RWPE2 (cell line): Measurements from ENCODE around the gene AOPEP.

ENCODE experiments used
- ATAC-seq: fragments of 200-7000 bp; cut with Tn5 transposase; 3 replicates; pipeline ENCODE4 v1.9.1; 2021; ENCODE audit warnings: low read depth
- DNase-seq: peaks from one replicate; pipeline ENCODE4 v3.0.0-alpha.2; 2020; ENCODE audit warnings: low spot score
- H3K27ac ChIP-seq: fragments of 450-650 bp; 2 replicates; pipeline ENCODE4 v1.5.1; 2017; ENCODE audit warnings: mild to moderate bottlenecking; ENCODE audit not compliant: poor library complexity, severe bottlenecking
- H3K27me3 ChIP-seq: fragments of 250-450 bp; sonication (Bioruptor Pico); 2 replicates; pipeline ENCODE4 v1.5.1; 2021; ENCODE audit warnings: mild to moderate bottlenecking, moderate library complexity; ENCODE audit not compliant: insufficient read depth, poor library complexity, severe bottlenecking
- H3K36me3 ChIP-seq: fragments of 250-450 bp; sonication (Bioruptor Pico); 2 replicates; pipeline ENCODE4 v1.5.1; 2020; ENCODE audit warnings: low read depth, mild to moderate bottlenecking, moderate library complexity
- H3K4me1 ChIP-seq: fragments of 250-450 bp; sonication (Bioruptor Pico); 2 replicates; pipeline ENCODE4 v1.5.1; 2021; ENCODE audit warnings: mild to moderate bottlenecking, moderate library complexity; ENCODE audit not compliant: insufficient read depth, poor library complexity, severe bottlenecking
- H3K4me3 ChIP-seq: fragments of 250-450 bp; sonication (Bioruptor Pico); 2 replicates; pipeline ENCODE4 v1.5.1; 2021; ENCODE audit warnings: mild to moderate bottlenecking, moderate library complexity; ENCODE audit not compliant: severe bottlenecking
- H3K9me3 ChIP-seq: fragments of 250-450 bp; sonication (Bioruptor Pico); 2 replicates; pipeline ENCODE4 v1.5.1; 2021; ENCODE audit warnings: mild to moderate bottlenecking, moderate library complexity; ENCODE audit not compliant: severe bottlenecking
- TF ChIP-seq, protein P1 (sequence below): fragments of 450-650 bp; IDR thresholded peaks from one replicate; pipeline ENCODE4 v1.5.1; 2017; ENCODE audit warnings: mild to moderate bottlenecking, moderate library complexity; ENCODE audit not compliant: poor library complexity, severe bottlenecking

AOPEP gene

GRCh38 chr9:94799578-94800264, 73.2 kb downstream of the AOPEP start:
- peak overlapping the region; percentile 29 for H3K27ac ChIP-seq
- H3K9me3 ChIP-seq, result no peaks in the 10 kb centered on the region
- H3K4me3 ChIP-seq, result no peak overlapping the region
- TF ChIP-seq, protein P1, sequence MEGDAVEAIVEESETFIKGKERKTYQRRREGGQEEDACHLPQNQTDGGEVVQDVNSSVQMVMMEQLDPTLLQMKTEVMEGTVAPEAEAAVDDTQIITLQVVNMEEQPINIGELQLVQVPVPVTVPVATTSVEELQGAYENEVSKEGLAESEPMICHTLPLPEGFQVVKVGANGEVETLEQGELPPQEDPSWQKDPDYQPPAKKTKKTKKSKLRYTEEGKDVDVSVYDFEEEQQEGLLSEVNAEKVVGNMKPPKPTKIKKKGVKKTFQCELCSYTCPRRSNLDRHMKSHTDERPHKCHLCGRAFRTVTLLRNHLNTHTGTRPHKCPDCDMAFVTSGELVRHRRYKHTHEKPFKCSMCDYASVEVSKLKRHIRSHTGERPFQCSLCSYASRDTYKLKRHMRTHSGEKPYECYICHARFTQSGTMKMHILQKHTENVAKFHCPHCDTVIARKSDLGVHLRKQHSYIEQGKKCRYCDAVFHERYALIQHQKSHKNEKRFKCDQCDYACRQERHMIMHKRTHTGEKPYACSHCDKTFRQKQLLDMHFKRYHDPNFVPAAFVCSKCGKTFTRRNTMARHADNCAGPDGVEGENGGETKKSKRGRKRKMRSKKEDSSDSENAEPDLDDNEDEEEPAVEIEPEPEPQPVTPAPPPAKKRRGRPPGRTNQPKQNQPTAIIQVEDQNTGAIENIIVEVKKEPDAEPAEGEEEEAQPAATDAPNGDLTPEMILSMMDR, result no peak
- peak; percentile 69; the same call in 2 of the 3 replicates for ATAC-seq
- H3K4me1 ChIP-seq, result peaks cover 41% of the 10 kb centered on the region
- H3K27me3 ChIP-seq, result no peaks in the 10 kb centered on the region
- DNase-seq, result no peak
- H3K36me3 ChIP-seq, result no peaks in the 10 kb centered on the region; the same call in none of the 2 replicates

DNA sequence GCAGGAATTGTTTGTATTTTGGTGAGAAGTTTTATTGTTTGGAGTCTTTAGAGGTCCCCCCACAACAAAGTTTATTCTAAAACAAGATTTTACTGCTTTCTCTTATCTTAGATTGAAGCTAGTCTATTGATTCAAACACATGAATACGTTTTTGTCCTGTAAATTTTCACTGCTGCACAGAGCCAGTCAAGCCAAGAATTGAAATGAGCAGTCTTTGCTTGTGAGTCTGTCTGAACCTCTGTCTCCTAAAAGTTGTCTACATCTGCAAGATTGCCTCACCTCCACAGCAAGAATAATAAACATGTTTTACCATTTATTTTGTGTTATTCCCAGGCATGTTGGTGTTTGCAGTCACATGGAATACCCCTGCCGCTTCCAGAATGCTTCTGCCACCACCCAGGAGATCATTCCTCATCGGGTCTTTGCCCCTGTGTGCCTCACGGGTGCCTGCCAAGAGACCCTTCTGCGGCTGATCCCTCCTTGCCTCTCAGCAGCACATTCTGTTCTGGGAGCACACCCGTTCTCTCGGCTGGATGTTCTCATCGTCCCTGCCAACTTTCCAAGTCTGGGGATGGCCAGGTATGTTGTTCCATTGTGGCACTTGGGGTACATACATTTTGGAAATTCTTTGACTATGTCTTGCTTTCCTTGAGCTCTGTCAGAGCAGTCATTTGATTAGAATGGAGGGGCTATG, 74.1 kb downstream of the AOPEP start:
- Histone ChIP-seq H3K27me3 (no peaks in the 10 kb centered on the region), H3K9me3 (no peaks in the 10 kb centered on the region), H3K4me3 (no peak overlapping the region), H3K4me1 (peaks cover 47% of the 10 kb centered on the region), H3K36me3 (no peaks in the 10 kb centered on the region; the same call in none of the 2 replicates), H3K27ac (peak overlapping the region; percentile 29)
- TF ChIP-seq, protein P1, result no peak
- no peak for ATAC-seq
- no peak for DNase-seq

GRCh38 chr9:94801234-94801633, 74.7 kb downstream of the AOPEP start:
- TF ChIP-seq, protein P1, result no peak
- H3K4me3 ChIP-seq, result no peak overlapping the region
- H3K36me3 ChIP-seq, result no peaks in the 10 kb centered on the region; the same call in none of the 2 replicates
- peak overlapping the region; percentile 27 for H3K27ac ChIP-seq
- no peaks in the 10 kb centered on the region for H3K27me3 ChIP-seq
- no peak for ATAC-seq
- peaks cover 53% of the 10 kb centered on the region for H3K4me1 ChIP-seq
- no peak for DNase-seq
- no peaks in the 10 kb centered on the region for H3K9me3 ChIP-seq

DNA sequence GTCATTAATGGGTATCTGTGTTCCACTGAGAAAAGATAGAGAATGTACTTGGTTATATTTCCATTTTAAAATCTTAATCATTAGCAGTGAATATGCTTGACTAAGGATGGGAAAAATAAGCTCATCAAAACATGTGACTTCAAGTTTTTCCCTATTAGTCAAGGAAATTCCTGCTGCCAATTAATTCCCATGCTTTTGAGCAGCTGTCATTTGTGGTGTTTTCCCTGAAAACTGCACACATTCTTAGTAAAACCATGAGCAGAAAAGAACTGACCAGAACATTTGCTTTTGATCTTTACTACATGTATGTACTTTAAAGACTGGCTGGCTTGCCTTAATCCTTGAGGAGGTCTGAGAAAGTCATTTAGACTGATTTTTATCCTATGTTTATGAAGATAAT, 75.2 kb downstream of the AOPEP start:
- Histone ChIP-seq H3K27me3 (no peaks in the 10 kb centered on the region), H3K27ac (peak overlapping the region; percentile 27), H3K36me3 (no peaks in the 10 kb centered on the region; the same call in none of the 2 replicates), H3K9me3 (no peaks in the 10 kb centered on the region), H3K4me1 (peaks cover 56% of the 10 kb centered on the region), H3K4me3 (no peak overlapping the region)
- ATAC-seq (no peak), DNase-seq (no peak)
- TF ChIP-seq, protein P1, result no peak
